GM18907 (cell line): ENCODE results near the gene ROR1.
"Not testable (repeated sequence)": the region's sequence is repeated elsewhere in the genome, so short reads cannot be mapped to it uniquely, and the experiment has no call there.

Source experiments
- ATAC-seq: cut with Tn5 transposase; IDR thresholded peaks from one replicate; pipeline ENCODE4 v1.9.1; 2021; ENCODE audit warnings: mild to moderate bottlenecking, moderate library complexity; ENCODE audit not compliant: unreplicated experiment

Gene ROR1

DNA sequence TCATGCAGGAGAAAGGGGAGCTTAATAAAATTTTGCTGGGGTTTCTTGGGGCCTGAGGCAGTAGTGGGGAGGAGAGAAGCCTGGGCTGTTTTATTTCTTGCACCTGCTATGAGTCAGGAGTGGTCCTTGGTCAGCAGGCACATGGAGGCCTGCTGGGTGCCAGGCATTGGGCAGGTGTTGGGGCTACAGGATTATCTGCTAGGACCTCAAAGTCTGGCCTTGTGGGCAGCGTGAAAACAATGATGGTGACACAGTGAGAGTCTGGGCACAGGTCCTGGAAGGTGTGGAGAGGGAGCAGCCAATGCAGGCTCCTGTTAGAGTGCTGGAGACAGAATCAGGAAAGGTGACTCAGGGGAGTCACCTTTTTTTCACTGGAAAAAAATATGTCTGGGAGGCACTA, 17.2 kb downstream of the ROR1 start:
- no peak for ATAC-seq

DNA sequence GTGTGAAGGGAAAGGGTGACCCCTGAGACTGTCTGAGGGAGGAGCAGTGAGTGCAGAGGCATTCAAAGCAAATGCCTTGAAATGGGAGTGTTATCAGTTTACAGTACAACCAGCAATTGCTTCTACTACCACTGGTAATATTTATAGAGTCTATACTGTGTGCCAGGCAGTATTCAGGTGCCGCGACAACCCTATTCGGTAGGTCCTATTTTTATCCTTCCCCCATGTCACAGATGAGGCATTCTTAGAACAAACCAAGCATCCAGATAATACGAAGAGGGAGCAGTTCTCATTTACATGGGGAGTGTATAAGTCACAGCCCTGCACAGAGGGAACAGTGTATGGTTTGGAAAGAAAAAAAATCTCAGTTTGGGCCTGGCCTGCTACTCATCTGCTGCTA, 18.3 kb downstream of the ROR1 start:
- ATAC-seq = no peak

DNA sequence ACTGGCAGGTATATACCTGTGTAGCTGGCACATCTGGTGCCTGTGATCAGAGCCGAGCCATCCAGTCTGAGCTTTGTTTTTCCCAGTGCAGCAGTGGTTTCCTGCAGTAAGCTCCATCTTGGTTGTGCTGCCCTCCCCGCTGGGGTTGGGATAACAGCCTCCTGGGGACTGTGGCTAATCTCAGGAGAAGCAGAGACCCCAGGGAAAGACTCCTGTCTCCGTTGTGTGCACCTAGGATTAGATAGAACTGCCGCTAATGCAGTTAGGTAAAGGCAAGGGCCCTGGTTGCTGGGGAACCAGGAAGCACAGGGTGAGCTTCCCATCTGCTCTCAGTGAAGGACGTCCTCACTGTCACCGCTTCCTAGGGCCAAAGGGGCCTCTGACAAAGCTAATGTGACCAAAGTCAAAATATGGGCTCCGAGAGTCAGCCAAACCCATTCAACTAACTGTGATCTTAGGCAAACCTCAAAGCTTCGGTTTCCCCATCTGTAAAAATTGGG, 20.0 kb downstream of the ROR1 start:
- no peak for ATAC-seq

DNA sequence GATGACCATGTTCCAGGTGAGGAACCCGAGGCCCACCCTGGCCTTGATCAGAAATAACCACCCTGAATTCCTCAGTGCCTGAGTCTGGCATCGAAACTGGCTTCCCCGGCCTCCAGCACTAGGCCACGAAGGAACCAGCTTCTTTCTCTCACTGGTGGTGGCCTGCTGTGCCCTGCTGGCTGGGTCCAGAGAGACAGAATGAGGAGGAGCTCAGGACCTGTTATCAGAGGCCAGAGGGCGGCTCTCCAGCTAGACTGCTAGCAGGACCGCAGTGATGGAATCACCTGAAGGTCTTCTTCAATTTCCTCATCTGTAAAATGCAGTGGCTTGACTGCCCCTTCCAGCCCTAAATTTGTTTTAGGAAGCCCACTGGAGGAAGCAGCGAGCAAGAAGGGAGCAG, 20.5 kb downstream of the ROR1 start:
- ATAC-seq = no peak

DNA sequence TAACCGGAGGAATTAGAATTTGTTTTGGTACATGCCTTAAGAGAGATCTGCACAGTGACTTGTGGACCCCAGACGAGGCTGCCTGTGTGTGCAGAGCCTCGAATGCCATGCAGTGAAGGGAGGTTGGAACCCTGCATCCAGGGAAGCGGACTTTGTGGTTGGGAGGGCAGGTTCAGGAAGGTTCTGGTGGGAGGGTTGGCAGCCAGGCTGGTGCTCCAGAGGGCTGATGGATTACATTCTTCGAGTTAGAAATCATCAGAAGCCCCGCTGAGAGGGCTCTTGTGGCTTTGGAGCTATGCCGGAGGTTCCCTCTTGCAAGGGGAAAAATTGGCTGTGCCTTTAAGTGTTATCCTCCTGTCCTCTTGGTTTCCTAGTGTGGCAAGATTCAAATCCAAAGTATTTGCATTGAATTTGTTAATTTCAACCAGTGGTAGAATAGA, 21.1 kb downstream of the ROR1 start:
- ATAC-seq = no peak

DNA sequence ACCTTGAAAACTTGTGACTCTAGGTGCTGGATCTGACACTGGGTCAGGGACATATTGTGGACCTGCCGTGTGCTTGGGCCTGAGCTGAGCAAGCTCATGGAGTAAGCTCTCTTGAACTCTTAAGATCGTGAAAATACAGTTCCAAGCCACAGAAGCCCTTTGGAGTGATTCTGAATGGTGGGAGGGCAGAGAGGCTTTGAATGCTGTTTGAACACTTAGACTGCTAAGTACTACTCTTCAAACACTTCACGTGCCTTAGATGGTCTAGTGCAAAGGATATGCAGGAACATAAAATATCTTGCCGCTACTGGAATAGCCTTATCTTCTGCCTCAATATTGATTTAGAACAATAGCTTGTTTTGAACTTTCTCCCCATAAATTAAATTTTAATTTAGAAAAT, 21.6 kb downstream of the ROR1 start:
- ATAC-seq = no peak

- no peak for ATAC-seq
Measured at GRCh38 chr1:63797056-63797726, 23.4 kb downstream of the ROR1 start.

DNA sequence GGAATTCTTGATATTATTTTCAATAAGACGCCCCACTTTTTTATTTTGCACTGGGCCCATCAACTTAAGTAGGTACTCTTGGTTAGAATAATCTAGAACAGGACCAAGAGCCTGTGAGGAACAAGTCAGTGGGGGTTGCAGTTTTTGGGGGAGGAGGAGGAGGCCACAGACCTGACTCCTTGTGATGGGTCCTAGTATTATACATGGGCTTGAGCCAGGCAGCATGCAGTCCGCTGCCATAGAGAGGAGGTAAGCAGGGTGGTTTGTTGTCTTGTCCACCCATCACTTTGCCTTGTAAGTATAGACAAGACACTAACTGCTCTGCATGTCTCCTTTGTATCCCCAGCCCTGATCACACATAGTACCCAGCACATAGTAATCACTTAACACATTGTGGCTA, 24.5 kb downstream of the ROR1 start:
- ATAC-seq = no peak

DNA sequence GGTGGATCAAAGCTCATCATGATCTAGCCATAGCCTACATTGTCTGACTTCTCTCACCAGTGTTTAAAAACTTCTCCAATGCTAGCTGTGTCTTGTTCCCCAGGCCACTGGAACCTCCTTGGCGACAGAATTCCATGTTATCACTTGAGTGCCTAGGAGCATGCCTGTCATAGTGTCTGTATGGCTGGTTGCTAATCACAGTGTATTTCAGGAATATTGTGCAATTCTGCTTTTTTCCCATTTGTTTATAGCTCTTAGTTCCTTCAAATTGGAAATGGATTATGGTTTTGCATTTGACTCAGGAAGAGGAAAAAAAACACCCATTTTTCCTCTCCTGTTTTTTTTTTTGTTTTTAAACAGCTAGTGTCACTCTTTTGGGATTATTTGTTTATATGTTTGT, 25.5 kb downstream of the ROR1 start:
- ATAC-seq = no peak

- ATAC-seq = no peak
Measured at GRCh38 chr1:63799820-63800219, 26.0 kb downstream of the ROR1 start.

DNA sequence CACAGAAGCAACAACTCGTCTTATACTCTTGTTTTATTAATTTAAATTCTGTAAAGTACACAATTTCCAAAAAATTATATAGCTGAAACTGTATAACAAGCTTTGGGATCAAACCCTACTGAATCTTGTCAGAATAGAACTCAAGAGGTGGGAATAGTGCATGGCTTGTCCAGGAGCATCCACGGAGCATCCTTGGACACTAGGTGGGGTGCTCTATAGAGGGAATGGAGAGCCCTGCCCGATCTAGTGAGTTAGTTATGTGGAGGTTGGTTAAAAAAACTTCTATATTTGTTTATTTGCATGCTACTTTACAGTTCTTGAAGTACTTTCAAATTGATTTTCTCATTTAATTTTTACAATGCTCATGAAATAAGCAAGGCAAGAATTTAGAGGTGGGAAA, 28.3 kb downstream of the ROR1 start:
- no peak for ATAC-seq

- no peak for ATAC-seq
Measured at GRCh38 chr1:63804829-63805484, 31.1 kb downstream of the ROR1 start.

GRCh38 chr1:63807046-63807445, 33.2 kb downstream of the ROR1 start:
- no peak for ATAC-seq

- ATAC-seq = no peak
Measured at GRCh38 chr1:63810936-63811469, 37.2 kb downstream of the ROR1 start.

- no peak for ATAC-seq
Measured at GRCh38 chr1:63812071-63812700, 38.4 kb downstream of the ROR1 start.

GRCh38 chr1:63813829-63814277, 40.0 kb downstream of the ROR1 start:
- no peak for ATAC-seq

DNA sequence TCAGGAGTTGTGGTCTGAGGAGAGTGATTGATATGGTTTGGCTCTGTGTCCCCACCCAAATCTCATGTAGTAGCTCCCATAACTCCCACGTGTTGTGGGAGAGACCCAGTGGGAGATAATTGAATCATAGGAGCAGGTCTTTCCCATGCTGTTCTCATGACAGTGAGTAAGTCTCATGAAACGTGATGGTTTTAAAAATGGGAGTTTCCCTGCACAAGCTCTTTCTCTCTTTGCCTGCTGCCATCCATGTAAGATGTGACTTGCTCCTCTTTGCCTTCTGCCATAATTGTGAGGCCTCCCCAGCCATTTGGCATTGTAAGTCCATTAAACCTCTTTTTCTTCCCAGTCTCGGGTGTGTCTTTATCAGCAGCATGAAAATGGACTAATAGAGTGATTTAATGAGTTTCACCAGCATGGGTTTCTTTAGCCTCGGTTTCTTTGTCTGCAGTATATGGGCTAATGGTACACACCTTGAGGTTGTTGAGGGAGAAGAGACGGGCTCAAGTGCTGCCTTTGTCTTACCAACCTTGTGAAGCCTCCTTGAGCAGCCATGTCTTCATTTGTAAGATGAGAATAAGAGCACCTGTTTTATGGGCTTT, 42.5 kb downstream of the ROR1 start:
- not testable (repeated sequence) for ATAC-seq

GRCh38 chr1:63817152-63817667, 43.4 kb downstream of the ROR1 start:
- ATAC-seq = peak; percentile 60

- ATAC-seq = no peak
Measured at GRCh38 chr1:63817700-63818099, 43.9 kb downstream of the ROR1 start.

DNA sequence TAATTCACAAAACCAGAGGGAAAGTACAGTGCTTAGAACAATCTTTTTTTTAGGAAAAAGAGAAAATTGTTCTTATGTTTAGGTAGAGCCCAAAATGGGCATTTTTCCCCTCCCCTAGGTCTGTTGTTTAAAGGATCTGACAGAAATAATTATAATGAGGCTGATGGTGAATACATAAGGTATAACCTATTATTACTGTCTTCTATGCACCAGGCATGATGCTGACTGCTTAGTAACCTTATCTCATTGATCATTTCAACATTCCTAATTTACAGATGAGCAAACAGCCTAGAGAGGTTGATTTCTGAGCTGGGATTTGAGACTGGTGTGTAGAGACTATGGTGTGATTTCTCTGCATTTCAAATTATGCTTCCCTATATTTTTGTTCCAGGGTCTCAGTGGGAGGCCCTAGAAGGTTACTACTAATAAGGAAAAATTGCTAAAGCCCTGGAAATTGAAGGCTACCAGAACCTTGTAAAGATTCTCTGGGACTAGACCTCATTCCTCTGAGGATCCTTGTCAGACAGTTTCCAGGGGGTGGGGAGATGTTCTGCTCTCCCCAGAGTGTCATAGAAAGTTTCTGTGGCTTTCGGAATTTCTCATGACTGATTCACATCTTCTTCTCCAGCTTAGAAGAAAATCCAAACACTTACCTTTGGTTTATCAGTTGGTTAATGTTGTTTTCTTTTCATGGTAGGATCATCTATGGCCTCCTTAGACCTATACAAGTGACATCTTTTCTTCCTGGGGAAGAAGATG, 44.9 kb downstream of the ROR1 start:
- ATAC-seq = no peak
